WTC11 (cell line): ENCODE measurements around the gene DENND6A.

Experiments used
- FOXP1 ChIP-seq: sonication (generic); formaldehyde crosslinking; IDR thresholded peaks from 2 replicates; pipeline ENCODE4 v1.8.0; 2022; ENCODE audit warnings: missing genetic modification reagents, mild to moderate bottlenecking, moderate library complexity, borderline replicate concordance
- SMAD4 ChIP-seq: sonication (generic); formaldehyde crosslinking; IDR thresholded peaks from 2 replicates; pipeline ENCODE4 v1.8.0; 2022; ENCODE audit warnings: mild to moderate bottlenecking, missing genetic modification reagents
- TF ChIP-seq, protein P1 (sequence below): fragments of 200-600 bp; IDR thresholded peaks from 2 replicates; pipeline ENCODE4 v1.8.0; 2022; ENCODE audit warnings: antibody characterized with exemption
- TF ChIP-seq, protein P2 (sequence below): sonication (generic); formaldehyde crosslinking; IDR thresholded peaks from 2 replicates; pipeline ENCODE4 v1.8.0; 2022; ENCODE audit warnings: mild to moderate bottlenecking, missing genetic modification reagents

DNA sequence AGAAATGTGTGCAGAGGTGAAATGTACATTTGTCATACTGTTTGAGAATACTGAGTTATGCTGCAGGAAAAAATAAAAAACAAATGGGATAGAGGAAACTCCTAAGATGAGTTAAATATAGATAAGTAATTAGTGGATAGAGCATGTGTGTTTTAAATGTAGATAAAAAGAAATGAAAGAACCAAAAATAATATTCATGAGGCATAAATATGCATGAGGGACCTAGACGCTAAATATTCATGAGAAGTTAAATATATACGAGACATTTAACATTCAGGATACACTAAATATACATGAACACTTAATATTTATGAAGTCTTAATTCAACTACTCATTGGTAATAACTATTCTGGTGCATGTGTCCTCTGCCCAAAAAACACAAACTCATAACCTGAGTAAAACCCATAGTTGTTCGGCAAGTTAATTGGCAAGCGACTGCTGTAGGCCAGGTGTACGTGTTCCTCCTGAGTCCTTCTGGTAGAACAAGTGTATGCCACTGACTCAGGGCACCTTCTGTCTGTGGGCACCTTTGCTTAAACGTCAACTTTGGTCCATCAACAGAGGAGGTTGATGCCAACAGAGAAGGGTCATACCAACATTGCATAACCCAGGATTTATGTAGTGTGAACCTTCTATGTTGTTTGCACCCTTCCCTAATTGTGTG is 24.5 kb upstream of the DENND6A start:
- TF ChIP-seq, protein P1, sequence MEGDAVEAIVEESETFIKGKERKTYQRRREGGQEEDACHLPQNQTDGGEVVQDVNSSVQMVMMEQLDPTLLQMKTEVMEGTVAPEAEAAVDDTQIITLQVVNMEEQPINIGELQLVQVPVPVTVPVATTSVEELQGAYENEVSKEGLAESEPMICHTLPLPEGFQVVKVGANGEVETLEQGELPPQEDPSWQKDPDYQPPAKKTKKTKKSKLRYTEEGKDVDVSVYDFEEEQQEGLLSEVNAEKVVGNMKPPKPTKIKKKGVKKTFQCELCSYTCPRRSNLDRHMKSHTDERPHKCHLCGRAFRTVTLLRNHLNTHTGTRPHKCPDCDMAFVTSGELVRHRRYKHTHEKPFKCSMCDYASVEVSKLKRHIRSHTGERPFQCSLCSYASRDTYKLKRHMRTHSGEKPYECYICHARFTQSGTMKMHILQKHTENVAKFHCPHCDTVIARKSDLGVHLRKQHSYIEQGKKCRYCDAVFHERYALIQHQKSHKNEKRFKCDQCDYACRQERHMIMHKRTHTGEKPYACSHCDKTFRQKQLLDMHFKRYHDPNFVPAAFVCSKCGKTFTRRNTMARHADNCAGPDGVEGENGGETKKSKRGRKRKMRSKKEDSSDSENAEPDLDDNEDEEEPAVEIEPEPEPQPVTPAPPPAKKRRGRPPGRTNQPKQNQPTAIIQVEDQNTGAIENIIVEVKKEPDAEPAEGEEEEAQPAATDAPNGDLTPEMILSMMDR, result no peak
- no peak for TF ChIP-seq SMAD4
- no peak for TF ChIP-seq FOXP1 (CRISPR knock-in tag)
- TF ChIP-seq, protein P2, sequence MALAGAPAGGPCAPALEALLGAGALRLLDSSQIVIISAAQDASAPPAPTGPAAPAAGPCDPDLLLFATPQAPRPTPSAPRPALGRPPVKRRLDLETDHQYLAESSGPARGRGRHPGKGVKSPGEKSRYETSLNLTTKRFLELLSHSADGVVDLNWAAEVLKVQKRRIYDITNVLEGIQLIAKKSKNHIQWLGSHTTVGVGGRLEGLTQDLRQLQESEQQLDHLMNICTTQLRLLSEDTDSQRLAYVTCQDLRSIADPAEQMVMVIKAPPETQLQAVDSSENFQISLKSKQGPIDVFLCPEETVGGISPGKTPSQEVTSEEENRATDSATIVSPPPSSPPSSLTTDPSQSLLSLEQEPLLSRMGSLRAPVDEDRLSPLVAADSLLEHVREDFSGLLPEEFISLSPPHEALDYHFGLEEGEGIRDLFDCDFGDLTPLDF, result no peak
